CD4-positive, alpha-beta T cell treated with Interleukin-10 for 1 hour (primary cell): ENCODE measurements around the gene HNRNPA2B1.

Source experiments
- DNase-seq: peaks from one replicate; pipeline ENCODE4 v3.0.0-alpha.2; 2020

The HNRNPA2B1 gene

GRCh38 chr7:26197153-26198115 lies 3.1 kb downstream of the HNRNPA2B1 start:
- peak; percentile 34 for DNase-seq

- peak; percentile 33 for DNase-seq
Observed at GRCh38 chr7:26195867-26196657, 4.5 kb downstream of the HNRNPA2B1 start.

- DNase-seq, result no peak
Observed at GRCh38 chr7:26195182-26195581, 5.4 kb downstream of the HNRNPA2B1 start.

- DNase-seq, result peak; percentile 26
Observed at GRCh38 chr7:26194764-26195163, 5.8 kb downstream of the HNRNPA2B1 start.

GRCh38 chr7:26193432-26194207 lies 6.9 kb downstream of the HNRNPA2B1 start:
- DNase-seq, result peak; percentile 35

- no peak for DNase-seq
Observed at GRCh38 chr7:26192485-26193087, 8.0 kb downstream of the HNRNPA2B1 start.

GRCh38 chr7:26191974-26192479 lies 8.5 kb downstream of the HNRNPA2B1 start:
- DNase-seq, result no peak

- DNase-seq, result no peak
Observed at GRCh38 chr7:26191233-26191973, 9.1 kb downstream of the HNRNPA2B1 start.

GRCh38 chr7:26190417-26190869 lies 10.1 kb downstream of the HNRNPA2B1 start:
- DNase-seq, result no peak

- DNase-seq, result no peak
Observed at GRCh38 chr7:26189697-26190096, 10.8 kb downstream of the HNRNPA2B1 start.

GRCh38 chr7:26188957-26189541 lies 11.5 kb downstream of the HNRNPA2B1 start:
- peak; percentile 39 for DNase-seq

- DNase-seq, result peak; percentile 50
Observed at GRCh38 chr7:26188206-26188956, 12.2 kb downstream of the HNRNPA2B1 start.

- peak; percentile 52 for DNase-seq
Observed at GRCh38 chr7:26187380-26188205, 13.0 kb downstream of the HNRNPA2B1 start.

- no peak for DNase-seq
Observed at GRCh38 chr7:26186364-26187311, 13.9 kb downstream of the HNRNPA2B1 start.

- DNase-seq, result no peak
Observed at GRCh38 chr7:26185844-26186180, 14.7 kb downstream of the HNRNPA2B1 start.

GRCh38 chr7:26185131-26185843 lies 15.3 kb downstream of the HNRNPA2B1 start:
- DNase-seq, result peak; percentile 61
